Tibial nerve (tissue), 4 donors: Measurements from ENCODE around the gene RASGEF1C.

Experiments used
- EP300 ChIP-seq, 2 donors: sonication (generic); formaldehyde crosslinking; IDR thresholded peaks; one replicate each; pipeline ENCODE4 v1.6.1; 2017; ENCODE audit warnings: antibody characterized with exemption in 2 of 2, mild to moderate bottlenecking in 1 of 2
- POLR2A ChIP-seq, 2 donors: fragments of 450-650 bp; IDR thresholded peaks; one replicate each; pipeline ENCODE4 v1.6.1; 2017; ENCODE audit warnings: antibody characterized with exemption in 2 of 2, mild to moderate bottlenecking in 2 of 2, moderate library complexity in 2 of 2
- TF ChIP-seq, protein P1 (sequence below), 5 experiments: fragments of 200-600 bp in 3 of 5; fragments of 450-650 bp in 2 of 5; sonication (generic) in 3 of 5; IDR thresholded peaks; one replicate each; pipeline ENCODE4 v1.5.1; 2016 to 2019; ENCODE audit warnings: antibody characterized with exemption in 5 of 5, mild to moderate bottlenecking in 3 of 5, moderate library complexity in 2 of 5

DNA sequence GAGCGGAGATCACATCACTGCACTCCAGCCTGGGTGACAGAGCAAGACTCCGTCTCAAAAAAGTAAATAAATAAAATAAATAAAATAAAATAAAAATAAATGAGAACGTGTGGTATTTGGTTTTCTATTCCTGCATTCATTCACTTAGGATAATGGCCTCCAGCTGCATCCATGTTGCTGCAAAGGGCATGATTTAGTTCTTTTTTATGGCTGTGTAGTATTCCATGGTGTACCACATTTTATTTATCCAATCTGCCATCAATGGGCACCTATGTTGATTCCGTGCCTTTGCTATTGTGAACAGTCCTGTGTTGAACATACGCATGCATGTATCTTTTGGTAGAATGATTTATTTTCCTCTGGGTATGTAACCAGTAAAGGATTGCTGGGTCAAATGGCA lies 8.8 kb upstream of the RASGEF1C start:
- TF ChIP-seq POLR2A (IDR thresholded peaks at IDR 0.05), result no peak
- TF ChIP-seq, protein P1, sequence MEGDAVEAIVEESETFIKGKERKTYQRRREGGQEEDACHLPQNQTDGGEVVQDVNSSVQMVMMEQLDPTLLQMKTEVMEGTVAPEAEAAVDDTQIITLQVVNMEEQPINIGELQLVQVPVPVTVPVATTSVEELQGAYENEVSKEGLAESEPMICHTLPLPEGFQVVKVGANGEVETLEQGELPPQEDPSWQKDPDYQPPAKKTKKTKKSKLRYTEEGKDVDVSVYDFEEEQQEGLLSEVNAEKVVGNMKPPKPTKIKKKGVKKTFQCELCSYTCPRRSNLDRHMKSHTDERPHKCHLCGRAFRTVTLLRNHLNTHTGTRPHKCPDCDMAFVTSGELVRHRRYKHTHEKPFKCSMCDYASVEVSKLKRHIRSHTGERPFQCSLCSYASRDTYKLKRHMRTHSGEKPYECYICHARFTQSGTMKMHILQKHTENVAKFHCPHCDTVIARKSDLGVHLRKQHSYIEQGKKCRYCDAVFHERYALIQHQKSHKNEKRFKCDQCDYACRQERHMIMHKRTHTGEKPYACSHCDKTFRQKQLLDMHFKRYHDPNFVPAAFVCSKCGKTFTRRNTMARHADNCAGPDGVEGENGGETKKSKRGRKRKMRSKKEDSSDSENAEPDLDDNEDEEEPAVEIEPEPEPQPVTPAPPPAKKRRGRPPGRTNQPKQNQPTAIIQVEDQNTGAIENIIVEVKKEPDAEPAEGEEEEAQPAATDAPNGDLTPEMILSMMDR (IDR thresholded peaks at IDR 0.05), result no peak
- TF ChIP-seq EP300 (IDR thresholded peaks at IDR 0.05), result no peak
